HEK293T (cell line): Measurements from ENCODE around the gene STXBP6.

Experiments used
- FOXK2 ChIP-seq: fragments of 450-650 bp; IDR thresholded peaks from 2 replicates; pipeline ENCODE4 v1.6.1; 2016; ENCODE audit warnings: mild to moderate bottlenecking
- FOXM1 ChIP-seq: fragments of 450-650 bp; IDR thresholded peaks from 2 replicates; pipeline ENCODE4 v1.6.1; 2017; ENCODE audit warnings: mild to moderate bottlenecking, borderline replicate concordance
- L3MBTL2 ChIP-seq: fragments of 450-650 bp; conservative IDR thresholded peaks from 2 replicates; pipeline ENCODE4 v1.6.1; 2016; ENCODE audit warnings: mild to moderate bottlenecking
- LEF1 ChIP-seq: fragments of 450-650 bp; IDR thresholded peaks from 2 replicates; pipeline ENCODE4 v1.6.1; 2017; ENCODE audit warnings: mild to moderate bottlenecking, borderline replicate concordance
- NFRKB ChIP-seq: fragments of 450-650 bp; IDR thresholded peaks from 2 replicates; pipeline ENCODE4 v1.6.1; 2016; ENCODE audit warnings: mild to moderate bottlenecking, moderate library complexity
- SP1 ChIP-seq: fragments of 450-650 bp; IDR thresholded peaks from 2 replicates; pipeline ENCODE4 v1.6.1; 2017
- TF ChIP-seq, protein P1 (sequence below): fragments of 450-650 bp; IDR thresholded peaks from 2 replicates; pipeline ENCODE4 v1.6.1; 2016

DNA sequence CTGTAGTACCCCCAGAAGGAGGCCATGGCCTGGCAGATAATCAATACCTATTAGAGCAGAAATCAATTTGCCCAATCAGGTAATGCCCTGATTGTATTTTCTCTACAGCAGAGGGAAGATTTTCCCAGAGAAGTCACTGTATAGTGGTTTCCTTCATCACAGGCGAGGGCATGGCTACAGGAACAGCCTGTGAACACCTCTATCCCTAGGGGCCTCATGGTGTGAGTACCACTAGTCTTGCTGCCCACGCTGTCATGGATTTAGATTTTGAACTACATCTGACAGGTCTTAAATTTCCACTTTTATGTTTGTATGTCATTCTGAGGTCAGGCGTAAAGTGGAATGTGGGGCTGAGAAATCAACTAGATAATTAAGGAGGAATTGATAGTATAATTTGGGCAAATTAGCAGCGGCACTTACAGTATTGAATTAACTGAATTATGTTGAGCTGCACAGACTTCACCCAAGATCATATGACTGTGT lies 42.4 kb upstream of the STXBP6 start:
- TF ChIP-seq LEF1 (no peak), L3MBTL2 (no peak), NFRKB (no peak), SP1 (no peak), FOXM1 (no peak), FOXK2 (no peak)
- TF ChIP-seq, protein P1, sequence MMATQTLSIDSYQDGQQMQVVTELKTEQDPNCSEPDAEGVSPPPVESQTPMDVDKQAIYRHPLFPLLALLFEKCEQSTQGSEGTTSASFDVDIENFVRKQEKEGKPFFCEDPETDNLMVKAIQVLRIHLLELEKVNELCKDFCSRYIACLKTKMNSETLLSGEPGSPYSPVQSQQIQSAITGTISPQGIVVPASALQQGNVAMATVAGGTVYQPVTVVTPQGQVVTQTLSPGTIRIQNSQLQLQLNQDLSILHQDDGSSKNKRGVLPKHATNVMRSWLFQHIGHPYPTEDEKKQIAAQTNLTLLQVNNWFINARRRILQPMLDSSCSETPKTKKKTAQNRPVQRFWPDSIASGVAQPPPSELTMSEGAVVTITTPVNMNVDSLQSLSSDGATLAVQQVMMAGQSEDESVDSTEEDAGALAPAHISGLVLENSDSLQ = no peak
